Measurements from ENCODE around the gene F12.

Gene F12

GRCh38 chr5:177396807-177397206 is 12.6 kb downstream of the F12 start:
- DNase-seq (ENCODE audit: extremely low spot score) = no peak
- TF ChIP-seq, protein P1, sequence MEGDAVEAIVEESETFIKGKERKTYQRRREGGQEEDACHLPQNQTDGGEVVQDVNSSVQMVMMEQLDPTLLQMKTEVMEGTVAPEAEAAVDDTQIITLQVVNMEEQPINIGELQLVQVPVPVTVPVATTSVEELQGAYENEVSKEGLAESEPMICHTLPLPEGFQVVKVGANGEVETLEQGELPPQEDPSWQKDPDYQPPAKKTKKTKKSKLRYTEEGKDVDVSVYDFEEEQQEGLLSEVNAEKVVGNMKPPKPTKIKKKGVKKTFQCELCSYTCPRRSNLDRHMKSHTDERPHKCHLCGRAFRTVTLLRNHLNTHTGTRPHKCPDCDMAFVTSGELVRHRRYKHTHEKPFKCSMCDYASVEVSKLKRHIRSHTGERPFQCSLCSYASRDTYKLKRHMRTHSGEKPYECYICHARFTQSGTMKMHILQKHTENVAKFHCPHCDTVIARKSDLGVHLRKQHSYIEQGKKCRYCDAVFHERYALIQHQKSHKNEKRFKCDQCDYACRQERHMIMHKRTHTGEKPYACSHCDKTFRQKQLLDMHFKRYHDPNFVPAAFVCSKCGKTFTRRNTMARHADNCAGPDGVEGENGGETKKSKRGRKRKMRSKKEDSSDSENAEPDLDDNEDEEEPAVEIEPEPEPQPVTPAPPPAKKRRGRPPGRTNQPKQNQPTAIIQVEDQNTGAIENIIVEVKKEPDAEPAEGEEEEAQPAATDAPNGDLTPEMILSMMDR (IDR thresholded peaks at IDR 0.05; ENCODE audit: control extremely low read depth, extremely low read depth, low read depth, missing control alignments) = no peak
- CTCF ChIA-PET = interaction anchor here (21.8 kb wide), 1 partner anchor 49 kb away, joined by 549 read pairs; the partner anchor contains the start of gene PRR7
- POLR2A ChIA-PET = no interaction called here

DNA sequence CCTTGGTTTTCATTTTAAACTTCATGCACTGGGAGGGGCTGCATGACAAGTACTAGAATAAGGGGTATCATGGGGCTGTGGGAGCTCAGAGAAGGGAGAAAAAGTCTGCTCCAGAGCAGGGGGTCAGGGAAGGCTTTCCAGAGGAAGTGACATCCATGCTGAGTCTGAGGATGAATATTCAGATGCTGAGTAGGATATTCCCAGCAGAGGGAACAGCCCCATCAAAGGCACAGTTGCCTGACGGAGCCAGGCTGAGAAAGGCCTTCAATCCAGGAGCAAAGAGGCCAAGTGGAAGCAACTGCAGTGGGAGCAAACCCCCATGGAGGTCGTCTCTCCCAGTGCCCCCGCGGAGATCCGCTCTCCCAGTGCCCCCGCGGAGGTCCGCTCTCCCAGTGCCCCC is 13.3 kb downstream of the F12 start:
- TF ChIP-seq, protein P1 (IDR thresholded peaks at IDR 0.05; ENCODE audit: control extremely low read depth, extremely low read depth, low read depth, missing control alignments) = no peak
- ChIA-PET POLR2A (no interaction called here), CTCF (interaction anchor here (8.8 to 12.8 kb wide), 2 partner anchors 9 to 54 kb away, joined by 285 to 321 read pairs; partner anchors contain the start of genes F12, PFN3 and PRR7)
- no peak for DNase-seq (ENCODE audit: extremely low spot score)

DNA sequence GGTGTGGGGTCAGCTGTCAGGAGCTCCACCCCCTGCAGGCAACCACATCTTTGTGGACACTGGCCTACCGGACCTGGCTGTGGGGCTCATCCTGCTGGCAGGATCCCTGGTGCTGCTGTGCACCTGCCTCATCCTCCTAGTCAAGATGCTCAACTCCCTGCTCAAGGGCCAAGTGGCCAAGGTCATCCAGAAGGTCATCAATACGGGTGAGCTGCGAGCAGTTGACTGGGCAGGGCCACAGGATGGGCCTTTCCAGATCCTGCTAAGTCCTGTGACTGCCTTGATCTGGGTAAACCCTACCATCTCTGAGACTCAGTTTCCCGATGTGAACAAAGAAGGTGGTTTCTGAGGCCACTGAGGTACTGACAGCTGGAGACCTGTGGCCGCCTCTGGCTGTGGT is 15.4 kb downstream of the F12 start:
- POLR2A ChIA-PET = interaction anchor here (0.6 kb wide), 1 partner anchor 49 kb away, joined by 3 read pairs; no protein-coding TSS in a partner anchor
- DNase-seq (ENCODE audit: extremely low spot score) = no peak
- CTCF ChIA-PET = interaction anchor here (1.4 to 30.0 kb wide), 5 partner anchors 9 to 107 kb away, joined by 4 to 734 read pairs (median 285); partner anchors contain the start of genes F12, LMAN2, PFN3 and PRR7
- TF ChIP-seq, protein P1 (IDR thresholded peaks at IDR 0.05; ENCODE audit: control extremely low read depth, extremely low read depth, low read depth, missing control alignments) = no peak

DNA sequence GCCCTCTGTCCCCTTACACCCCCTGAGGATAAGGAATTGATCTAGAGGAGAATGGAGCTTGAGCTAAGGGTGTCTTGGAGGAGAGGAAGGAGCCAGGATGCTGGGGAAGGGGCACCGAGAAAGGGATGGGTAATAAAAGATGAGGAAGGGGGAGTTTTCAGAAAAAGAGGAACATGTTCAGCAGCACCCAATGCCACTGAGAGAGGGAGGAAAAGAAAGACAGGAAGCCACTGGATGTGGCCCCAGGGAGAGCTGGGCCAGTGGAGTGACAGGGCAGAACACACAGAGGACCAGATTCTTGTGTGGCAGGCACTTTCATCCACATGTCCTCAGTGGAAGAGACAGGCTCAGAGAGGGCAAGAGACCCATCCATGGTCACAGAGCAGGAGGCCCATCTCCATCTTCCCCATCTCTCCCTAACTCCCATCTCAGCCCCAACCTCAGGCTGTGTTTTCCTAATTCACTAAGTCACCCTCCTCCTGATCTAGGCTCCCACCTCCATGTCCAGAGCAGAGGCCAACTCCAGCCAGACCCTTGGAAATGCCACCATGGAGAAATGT is 16.1 kb downstream of the F12 start:
- CTCF ChIA-PET = interaction anchor here (1.0 to 30.0 kb wide), 7 partner anchors 12 to 108 kb away, joined by 3 to 734 read pairs (median 6); partner anchors contain the start of genes F12, LMAN2, PFN3 and PRR7
- TF ChIP-seq, protein P1 (IDR thresholded peaks at IDR 0.05; ENCODE audit: control extremely low read depth, extremely low read depth, low read depth, missing control alignments) = no peak
- DNase-seq (ENCODE audit: extremely low spot score) = no peak
- POLR2A ChIA-PET = no interaction called here

DNA sequence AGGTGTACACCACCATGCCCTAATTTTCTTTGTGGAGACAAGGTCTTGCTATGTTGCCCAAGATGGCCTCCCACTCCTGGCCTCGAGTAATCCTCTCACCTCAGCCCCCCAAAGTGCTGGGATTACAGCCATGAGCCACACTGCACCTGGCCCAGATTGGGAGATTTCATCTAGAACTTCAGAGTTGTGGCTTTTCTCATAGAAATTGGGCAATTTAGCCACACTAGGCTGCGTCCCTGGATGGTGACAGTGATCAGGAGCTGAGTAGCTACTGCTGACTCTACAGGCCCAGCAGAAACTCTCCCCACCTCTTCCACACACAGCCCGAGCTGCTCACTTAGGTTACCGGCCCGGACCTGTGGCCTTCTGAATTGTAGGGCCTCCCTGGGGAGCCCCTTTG is 16.6 kb downstream of the F12 start:
- POLR2A ChIA-PET = no interaction called here
- CTCF ChIA-PET = interaction anchor here (1.0 to 30.0 kb wide), 7 partner anchors 12 to 109 kb away, joined by 3 to 734 read pairs (median 6); partner anchors contain the start of genes F12, LMAN2, PFN3 and PRR7
- DNase-seq (ENCODE audit: extremely low spot score) = no peak
- TF ChIP-seq, protein P1 (IDR thresholded peaks at IDR 0.05; ENCODE audit: control extremely low read depth, extremely low read depth, low read depth, missing control alignments) = no peak

DNA sequence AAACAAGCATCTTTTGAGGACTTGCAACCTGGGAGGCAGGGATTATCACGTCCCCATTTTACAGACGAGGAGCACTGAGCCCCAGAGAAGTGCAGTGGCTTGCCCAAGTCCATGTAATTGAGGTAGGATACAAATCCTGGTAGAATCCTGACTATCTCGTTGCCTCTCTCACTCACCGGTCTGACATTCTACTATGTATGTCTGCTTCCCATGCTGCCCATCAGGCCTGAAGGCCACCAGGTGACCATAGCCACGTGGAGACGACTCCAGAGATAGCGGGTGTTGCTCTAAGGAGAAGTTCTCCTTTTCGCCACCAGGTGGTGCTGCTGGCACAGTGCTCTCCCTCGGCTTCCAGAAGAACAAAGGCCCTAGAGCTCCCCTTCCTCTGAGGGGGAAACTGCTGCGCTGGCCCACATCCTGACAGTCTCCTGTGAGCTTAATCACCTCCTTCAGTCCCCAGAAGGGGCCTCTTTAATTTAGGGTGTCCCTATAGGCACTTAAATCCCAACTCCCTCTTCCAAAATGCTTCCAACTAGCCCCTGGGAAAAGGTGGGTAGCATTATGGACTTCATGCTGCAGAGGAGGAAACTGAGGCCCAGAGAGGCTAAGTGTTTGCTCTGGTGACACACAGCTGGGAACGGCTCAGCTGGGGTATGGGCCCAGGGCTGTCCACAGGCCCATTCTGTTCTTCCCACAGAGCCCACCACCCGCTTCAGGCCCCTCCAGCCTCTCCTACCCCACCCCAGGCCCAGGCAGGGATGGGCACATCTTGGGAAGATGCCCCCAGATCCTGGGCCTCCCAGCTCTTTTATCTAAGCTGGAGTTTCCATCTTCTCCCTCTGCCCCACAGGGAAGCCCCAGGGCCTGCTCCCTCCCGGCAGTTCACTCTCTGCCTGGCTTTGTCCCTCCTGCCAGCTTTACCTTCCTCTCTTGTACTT is 18.7 kb downstream of the F12 start:
- CTCF ChIA-PET = interaction anchor here (0.6 to 30.0 kb wide), 31 partner anchors 14 to 278 kb away, joined by 3 to 734 read pairs (median 7); partner anchors contain the start of genes F12, LMAN2, PDLIM7 and PFN3
- TF ChIP-seq, protein P1 (IDR thresholded peaks at IDR 0.05; ENCODE audit: control extremely low read depth, extremely low read depth, low read depth, missing control alignments) = peak; percentile 90
- POLR2A ChIA-PET = interaction anchor here (1.0 to 2.0 kb wide), 3 partner anchors 11 to 36 kb away, joined by 4 to 7 read pairs (median 6); partner anchors contain the start of gene GRK6

More for the DNA sequence above, 18.7 kb downstream of the F12 start:
- peak; percentile 91 for DNase-seq (ENCODE audit: extremely low spot score)

Data from GM10248 (cell line).